GOT3 (cell line): ENCODE data around the gene VAPA.
A peak's percentile ranks its signal among the peaks of the same experiment; 100 is the strongest.

Source experiments
- DNase-seq: peaks from one replicate; lab custom pipeline; 2025; ENCODE audit warnings: mixed read lengths; lab: John Stamatoyannopoulos, UW

Gene VAPA

GRCh38 chr18:9913526-9914333 lies at the start of gene VAPA:
Gene VAPA, plus strand, starts transcription at chr18:9914016. Its CDS starts 241 bp downstream, at chr18:9914257.
- DNase-seq, result peak; percentile 86

- DNase-seq, result no peak
Measured at GRCh38 chr18:9865764-9866490, 47.9 kb upstream of the VAPA start.

DNA sequence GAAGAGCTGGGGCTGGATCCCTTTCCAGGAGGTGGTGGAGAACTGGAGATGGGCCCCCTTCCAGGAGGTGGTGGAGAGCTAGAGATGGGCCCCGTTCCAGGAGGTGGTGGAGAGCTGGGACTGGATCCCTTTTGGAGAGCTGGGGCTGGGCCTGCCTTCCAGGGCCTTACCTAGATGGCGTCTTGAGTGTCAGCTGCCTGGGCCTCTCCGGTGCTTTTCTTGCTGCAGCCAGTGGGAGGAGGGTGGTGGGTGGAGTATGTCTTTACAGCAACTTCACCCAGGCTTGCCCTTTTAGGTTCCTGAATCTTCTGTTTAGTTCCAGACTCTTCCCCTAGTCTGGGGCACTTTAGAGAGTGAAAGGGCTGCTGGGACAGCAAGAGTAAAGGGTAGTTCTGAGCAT lies 47.2 kb upstream of the VAPA start:
- DNase-seq, result no peak

- DNase-seq, result no peak
Measured at GRCh38 chr18:9867071-9867594, 46.7 kb upstream of the VAPA start.

- DNase-seq, result no peak
Measured at GRCh38 chr18:9868857-9869714, 44.7 kb upstream of the VAPA start.

DNA sequence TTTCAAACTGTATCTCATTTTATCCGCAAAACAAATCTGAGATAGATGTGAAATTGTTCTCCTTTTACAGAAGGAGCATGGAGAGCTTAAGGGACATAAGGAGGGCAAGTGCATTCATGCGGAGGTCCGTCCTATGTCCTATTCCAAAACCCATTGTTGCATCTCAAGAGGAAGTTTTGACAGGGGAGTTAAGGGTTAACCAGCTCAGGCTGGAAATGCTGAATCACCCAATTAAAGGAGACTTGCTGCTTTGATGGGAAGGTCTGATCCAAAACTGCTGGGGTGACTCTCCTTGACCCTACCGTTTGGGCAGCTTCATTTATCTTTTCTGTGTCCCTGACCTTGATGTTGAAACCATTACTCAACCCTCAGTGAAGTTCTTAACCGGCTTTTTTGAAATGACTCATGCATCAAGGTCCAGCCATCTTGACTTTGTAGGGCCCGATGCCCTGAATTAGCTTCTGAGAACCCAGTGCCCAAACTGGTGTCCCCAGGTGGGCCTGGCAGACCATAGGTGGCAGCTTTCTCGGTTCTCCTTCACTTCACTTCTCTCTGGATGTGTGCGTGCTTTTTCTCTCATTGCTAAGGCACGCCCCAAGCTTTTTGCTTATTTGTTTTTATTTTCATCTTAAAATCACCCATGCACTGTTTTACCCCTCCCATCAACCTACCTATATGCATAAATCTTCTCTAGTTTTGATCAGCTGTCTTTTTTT lies 43.9 kb upstream of the VAPA start:
- DNase-seq, result no peak

DNA sequence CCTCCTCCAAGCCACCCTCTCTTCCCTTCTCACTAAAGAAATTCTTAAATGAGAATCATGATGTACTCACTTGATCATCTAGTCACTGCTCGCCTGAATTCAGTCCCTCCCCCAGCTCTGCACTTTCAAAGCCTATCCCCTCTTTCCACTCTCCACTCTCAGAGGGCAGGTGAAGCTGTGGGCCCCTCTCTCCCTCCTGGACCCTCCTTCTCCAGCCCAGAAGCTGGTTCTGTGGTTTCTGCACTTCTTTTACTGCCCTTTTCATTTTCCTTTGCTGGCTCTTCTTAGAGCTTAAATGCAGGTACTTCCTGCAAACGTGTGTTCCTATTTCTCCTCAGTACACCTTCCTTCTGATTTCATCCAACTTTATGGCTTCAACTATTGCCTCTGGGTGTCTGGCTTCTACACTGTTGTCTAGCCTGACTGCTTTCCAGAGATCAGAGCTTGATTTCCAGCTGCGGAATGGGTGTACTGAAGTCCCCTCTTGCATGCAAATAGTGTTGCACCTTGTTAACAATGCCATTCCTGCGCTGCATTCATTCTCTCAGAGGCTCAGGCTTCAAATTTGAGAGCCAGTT lies 43.3 kb upstream of the VAPA start:
- DNase-seq, result no peak

GRCh38 chr18:9871244-9871746 lies 42.5 kb upstream of the VAPA start:
- DNase-seq, result no peak

DNA sequence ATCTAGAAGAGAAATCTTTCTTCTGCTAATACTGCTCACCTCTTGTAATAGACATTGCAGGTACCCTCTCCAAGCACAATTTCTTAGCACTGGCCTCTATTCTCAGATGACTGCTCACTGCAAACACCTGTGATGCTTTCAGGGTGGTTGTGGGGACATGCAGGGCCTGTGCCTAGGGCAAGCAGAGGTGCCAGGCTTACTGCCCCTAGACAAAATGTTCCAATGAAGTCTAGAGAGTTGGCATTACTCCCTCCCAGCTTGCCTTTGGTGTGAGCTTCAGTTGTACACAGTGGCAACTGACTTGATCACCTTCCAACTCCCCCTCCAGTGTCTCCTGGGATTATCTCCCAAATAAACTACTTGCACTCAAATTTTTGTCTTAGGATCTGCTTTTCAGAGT lies 41.0 kb upstream of the VAPA start:
- no peak for DNase-seq

DNA sequence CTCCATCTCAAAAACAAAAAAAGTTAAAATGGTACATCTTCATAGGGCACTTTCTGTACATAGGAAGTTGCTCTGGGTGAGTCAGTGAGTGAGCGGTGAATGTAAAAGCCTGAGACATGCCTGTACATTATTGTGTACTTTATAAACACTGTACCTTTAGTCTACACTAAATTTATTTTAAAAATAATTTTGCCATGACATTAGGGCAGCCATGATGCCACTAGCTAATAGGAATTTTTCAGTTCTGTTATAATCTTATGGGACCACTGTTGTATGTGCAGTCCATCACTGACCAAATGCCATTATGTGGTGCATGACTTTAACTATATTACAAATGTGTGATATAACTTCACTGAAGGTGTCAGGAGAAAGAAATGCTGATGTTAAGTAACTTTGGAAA lies 39.1 kb upstream of the VAPA start:
- DNase-seq, result no peak

- no peak for DNase-seq
Measured at GRCh38 chr18:9876212-9876866, 37.5 kb upstream of the VAPA start.

DNA sequence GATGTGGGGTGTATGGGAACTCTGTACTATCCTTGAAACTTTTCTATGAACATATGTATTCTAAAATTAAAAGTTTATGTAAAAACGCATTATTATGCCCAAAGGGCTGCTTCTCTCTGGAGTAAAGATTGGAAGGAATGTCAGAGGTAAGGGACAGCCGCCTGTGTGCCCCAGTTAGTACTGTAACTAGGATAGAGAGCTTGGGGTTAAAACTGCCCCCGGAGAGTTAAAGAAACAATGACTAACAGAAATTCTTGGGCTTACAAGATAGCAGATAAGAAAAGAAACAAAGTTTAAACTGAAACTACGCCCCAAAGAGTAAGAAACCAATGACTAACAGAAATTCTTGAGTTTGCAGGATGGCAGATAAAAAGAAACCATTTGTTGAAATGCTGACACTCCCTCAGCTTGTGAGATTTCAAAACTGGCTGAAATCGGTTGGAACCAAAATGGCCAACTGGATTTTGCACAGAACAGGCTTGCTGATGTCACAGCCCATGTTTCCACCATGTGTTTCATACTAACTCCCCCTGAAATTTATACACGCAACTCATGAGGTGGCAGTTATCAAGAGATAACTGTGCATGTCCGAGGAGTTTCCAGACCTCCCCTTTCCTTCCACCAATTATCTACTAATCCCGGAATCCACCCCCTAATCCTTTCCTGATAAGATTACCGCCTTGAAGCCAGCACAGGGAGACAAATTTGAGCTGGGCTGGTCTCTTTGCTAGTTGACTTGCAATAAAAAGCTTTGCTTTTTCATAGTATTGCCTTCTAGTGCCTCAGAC lies 36.8 kb upstream of the VAPA start:
- DNase-seq, result no peak

GRCh38 chr18:9877655-9878014 lies 36.2 kb upstream of the VAPA start:
- no peak for DNase-seq

GRCh38 chr18:9878095-9878494 lies 35.7 kb upstream of the VAPA start:
- DNase-seq, result no peak

DNA sequence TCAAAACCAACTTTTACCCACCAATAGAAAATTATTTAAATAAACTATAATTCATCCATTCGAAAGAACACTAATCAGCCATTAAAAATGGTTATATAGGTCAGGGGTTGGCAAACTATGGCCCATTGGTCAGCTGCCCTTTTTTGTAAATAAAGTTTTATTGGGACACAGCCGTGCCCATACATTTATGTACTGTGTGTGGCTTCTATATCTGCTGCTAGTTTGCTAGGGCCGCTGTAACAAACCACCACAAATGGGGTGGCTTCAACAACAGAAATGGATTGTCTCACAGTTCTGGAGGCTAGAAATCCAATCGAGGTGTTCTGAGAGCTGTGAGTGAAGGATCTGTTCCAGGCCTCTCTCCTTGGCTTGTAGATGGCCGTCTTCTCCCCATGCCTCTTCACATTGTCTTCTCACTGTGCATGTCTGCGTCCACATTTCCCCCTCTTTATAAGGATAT lies 35.0 kb upstream of the VAPA start:
- DNase-seq, result no peak

DNA sequence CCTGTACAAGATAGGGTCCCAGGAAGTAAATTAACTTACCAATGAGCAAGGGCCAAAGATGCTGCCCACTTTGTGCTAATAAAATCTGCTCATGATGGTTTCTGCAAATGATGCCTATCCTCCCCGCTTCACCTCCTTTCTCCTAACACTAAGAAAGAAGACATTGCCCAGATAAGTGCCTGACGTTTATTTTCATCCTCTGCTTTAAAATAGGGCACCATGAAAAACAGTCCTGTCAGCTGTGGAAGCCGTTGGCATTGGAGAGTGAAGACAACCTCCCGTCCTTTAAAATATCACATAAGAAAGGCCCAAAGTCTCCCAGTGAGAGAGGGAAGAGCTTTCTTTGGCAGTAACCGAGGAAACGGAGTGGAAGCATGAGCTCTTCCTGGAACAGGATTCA lies 29.7 kb upstream of the VAPA start:
- no peak for DNase-seq

DNA sequence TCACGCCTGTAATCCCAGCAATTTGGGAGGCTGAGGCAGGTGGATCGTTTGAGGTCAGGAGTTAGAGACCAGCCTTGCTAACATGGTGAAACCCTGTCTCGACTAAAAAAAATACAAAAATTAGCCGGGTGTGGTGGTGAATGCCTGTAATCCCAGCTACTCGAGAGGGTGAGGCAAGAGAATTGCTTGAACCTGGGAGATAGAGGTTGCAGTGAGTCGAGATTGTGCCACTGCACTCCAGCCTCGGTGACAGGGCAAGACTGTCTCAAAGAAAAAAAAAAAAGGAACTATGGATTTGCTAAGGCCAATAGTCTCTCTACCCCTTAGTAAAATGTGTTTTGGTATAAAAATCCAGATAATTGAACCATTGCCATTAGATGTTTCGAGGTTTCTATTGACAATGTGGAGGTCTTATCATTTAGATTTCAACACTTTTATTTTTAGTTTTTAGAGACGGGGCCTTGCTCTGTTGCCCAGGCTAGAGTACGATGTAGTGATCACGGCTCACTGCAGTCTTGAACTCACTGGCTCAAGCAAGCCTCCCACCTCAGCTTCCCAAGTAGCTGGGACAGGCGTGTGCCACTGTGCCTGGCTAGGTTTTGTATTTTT lies 29.2 kb upstream of the VAPA start:
- DNase-seq, result no peak

- DNase-seq, result no peak
Measured at GRCh38 chr18:9885170-9886004, 28.4 kb upstream of the VAPA start, which contains the start of gene TXNDC2. Gene TXNDC2, plus strand, starts transcription at chr18:9885973. Its CDS starts 708 bp downstream, at chr18:9886681.
